LoVo (cell line): Measurements from ENCODE around the gene TXNDC17.
"Not testable (repeated sequence)": the region's sequence is repeated elsewhere in the genome, so short reads cannot be mapped to it uniquely, and the experiment has no call there.

Experiments
- DNase-seq: peaks from one replicate; pipeline ENCODE4 v3.0.0-alpha.2; 2016; ENCODE audit warnings: low spot score

The TXNDC17 gene

DNA sequence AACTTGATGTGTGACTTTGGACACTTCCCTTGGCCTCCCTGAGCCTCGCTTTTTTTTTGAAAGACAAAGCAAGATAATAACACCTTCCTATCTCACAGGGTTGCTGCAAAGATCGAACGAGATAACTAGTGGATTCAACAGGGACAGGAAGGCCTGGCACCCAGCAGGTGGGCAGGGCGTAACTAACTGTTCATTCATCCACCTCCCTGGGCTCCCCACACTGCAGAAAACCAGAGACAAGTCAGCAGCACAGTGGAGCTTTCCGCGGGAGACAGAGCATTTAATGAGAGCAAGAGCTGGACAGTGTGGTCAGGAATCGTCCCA is 43.6 kb downstream of the TXNDC17 start:
- DNase-seq, result no peak

DNA sequence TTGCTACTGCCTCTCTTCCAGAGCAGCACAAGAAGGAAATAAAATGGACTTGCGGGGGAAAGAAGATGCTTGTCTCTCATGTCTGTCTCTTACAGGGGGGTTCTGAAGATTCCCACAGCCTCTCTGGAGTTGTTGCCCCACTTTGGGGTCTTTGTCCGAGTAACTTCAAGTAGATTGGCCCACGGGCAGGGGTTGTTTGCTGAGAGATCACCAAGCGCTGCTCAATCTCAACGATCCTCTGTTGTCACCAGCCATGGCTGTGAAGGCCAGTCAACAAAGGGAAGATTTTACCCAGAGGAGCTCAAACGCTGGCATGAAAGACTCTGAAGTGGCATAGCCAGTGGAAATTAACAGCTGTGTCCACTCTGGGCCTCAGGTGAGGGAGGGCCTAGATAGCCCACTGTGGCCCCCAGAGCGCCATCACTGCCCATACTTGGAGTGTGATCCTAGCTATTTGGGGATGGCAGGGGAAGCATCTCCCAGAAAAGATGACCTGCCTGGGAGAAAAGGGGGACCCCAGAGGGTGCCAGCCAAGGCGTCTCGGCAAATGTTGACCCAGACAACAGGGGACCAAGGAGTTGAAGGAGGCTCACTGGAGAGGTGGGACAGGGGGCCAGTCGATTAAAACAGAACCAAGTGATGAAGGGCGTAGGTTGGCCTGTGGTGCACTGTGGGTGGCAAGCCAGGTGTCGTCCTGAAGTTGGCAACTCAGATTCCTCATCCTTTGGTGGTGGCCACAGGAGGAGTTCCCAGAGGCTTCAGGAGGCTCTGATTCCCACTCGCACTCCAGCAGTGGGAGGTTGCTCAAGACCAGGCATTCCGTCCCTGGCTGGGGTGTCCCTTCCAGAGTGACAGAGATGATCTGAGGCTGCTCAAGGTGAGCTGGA is 44.3 kb downstream of the TXNDC17 start:
- no peak for DNase-seq

DNA sequence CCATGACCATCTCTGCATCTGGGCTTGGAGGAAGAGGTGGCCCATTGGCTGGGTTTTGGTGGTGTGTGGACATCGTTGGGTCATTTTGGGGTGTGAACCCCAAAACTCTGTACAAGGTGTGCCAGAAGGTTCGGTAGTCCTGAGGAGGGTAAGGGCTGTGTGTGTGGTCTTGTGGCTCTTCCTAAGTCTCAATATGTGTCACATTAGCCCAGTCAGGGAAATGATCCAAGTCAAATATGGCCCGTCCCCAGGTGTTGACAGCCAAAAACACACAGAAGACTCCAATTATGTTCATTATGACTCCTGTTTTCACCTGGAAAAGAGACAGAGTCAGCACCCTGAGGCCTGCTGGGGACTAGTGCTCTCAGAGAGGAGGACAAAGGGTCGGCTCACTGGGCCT is 45.2 kb downstream of the TXNDC17 start:
- no peak for DNase-seq

GRCh38 chr17:6688944-6689343 is 48.1 kb downstream of the TXNDC17 start:
- DNase-seq, result no peak

DNA sequence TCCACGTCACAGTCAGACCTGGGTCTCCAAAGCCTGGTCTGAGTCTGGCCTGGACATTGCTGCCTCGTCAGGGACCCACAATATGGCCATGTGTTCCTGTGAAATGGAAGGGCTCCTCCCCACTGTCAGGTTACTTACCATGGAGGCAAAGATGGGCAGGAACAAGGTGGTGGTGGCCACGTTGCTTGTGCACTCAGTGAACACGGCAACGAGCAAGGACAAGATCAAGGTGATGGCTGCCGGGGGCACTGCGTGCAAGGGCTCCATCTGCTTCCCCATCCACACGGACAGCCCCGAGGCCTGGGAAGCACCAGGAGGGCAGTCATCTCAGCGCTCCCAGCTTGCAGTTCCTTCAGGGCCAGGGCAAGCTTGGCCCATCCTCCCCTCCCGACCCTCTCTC is 49.8 kb downstream of the TXNDC17 start:
- no peak for DNase-seq

- no peak for DNase-seq
Observed at GRCh38 chr17:6691546-6691945, 50.7 kb downstream of the TXNDC17 start.

GRCh38 chr17:6691958-6692357 is 51.1 kb downstream of the TXNDC17 start:
- DNase-seq, result not testable (repeated sequence)
